H9 (cell line): ENCODE data around the gene ARL14EP. TPM values are rescaled to one million over a fixed set of nuclear protein-coding genes. Genes with fewer than 3 reads are reported as not detected.

Experiments
- DNase-seq: peaks from one replicate; pipeline ENCODE4 v3.0.0-alpha.2; 2017
- H2AFZ ChIP-seq: one replicate; pipeline ENCODE4 v1.6.1; 2013; ENCODE audit warnings: mild to moderate bottlenecking, low read length, control low read depth, moderate library complexity
- H2AK5ac ChIP-seq: 2 replicates; pipeline ENCODE4 v1.6.1; 2013; ENCODE audit warnings: low read length, control low read depth, mixed read lengths; ENCODE audit not compliant: insufficient read length
- H2BK120ac ChIP-seq: one replicate; pipeline ENCODE4 v1.6.1; 2013; ENCODE audit warnings: low read depth, mild to moderate bottlenecking, low read length, control low read depth, inconsistent platforms; ENCODE audit not compliant: poor library complexity, severe bottlenecking
- H2BK12ac ChIP-seq: 2 replicates; pipeline ENCODE4 v1.6.1; 2013; ENCODE audit warnings: low read length, control low read depth, mixed read lengths, low read depth; ENCODE audit not compliant: insufficient read length
- H2BK15ac ChIP-seq: 2 replicates; pipeline ENCODE4 v1.6.1; 2013; ENCODE audit warnings: low read depth, low read length, control low read depth
- H2BK20ac ChIP-seq: one replicate; pipeline ENCODE4 v1.6.1; 2013; ENCODE audit warnings: low read depth, mild to moderate bottlenecking, low read length, control low read depth, inconsistent platforms; ENCODE audit not compliant: poor library complexity, severe bottlenecking
- H2BK5ac ChIP-seq: 2 replicates; pipeline ENCODE4 v1.6.1; 2013; ENCODE audit warnings: low read length, control low read depth, mixed read lengths; ENCODE audit not compliant: insufficient read length
- H3K14ac ChIP-seq: 2 replicates; pipeline ENCODE4 v1.6.1; 2013; ENCODE audit warnings: low read length, control low read depth; ENCODE audit not compliant: insufficient read depth
- H3K18ac ChIP-seq: 2 replicates; pipeline ENCODE4 v1.6.1; 2013; ENCODE audit warnings: low read depth, mild to moderate bottlenecking, mixed read lengths, low read length, control low read depth; ENCODE audit not compliant: insufficient read length
- H3K23ac ChIP-seq: 2 replicates; pipeline ENCODE4 v1.6.1; 2013; ENCODE audit warnings: low read length, control low read depth, mixed read lengths, low read depth; ENCODE audit not compliant: insufficient read length
- H3K23me2 ChIP-seq: 2 replicates; pipeline ENCODE4 v1.6.1; 2013; ENCODE audit warnings: low read depth, mild to moderate bottlenecking, mixed read lengths, low read length, control low read depth; ENCODE audit not compliant: insufficient read length, poor library complexity, severe bottlenecking
- H3K27ac ChIP-seq: 2 replicates; pipeline ENCODE4 v1.5.1; 2013; ENCODE audit warnings: low read length, control low read depth, mixed read lengths, low read depth; ENCODE audit not compliant: insufficient read length
- H3K27me3 ChIP-seq: 2 replicates; pipeline ENCODE4 v1.6.1; 2013; ENCODE audit warnings: low read length, control low read depth, inconsistent platforms; ENCODE audit not compliant: insufficient read depth
- H3K4ac ChIP-seq: 2 replicates; pipeline ENCODE4 v1.6.1; 2013; ENCODE audit warnings: low read depth, mild to moderate bottlenecking, control low read depth, inconsistent platforms, low read length, moderate library complexity
- H3K4me1 ChIP-seq: 2 replicates; pipeline ENCODE4 v1.6.1; 2013; ENCODE audit warnings: low read length, control low read depth, inconsistent platforms; ENCODE audit not compliant: insufficient read depth
- H3K4me2 ChIP-seq: 2 replicates; pipeline ENCODE4 v1.6.1; 2013; ENCODE audit warnings: low read length, control low read depth, mixed read lengths; ENCODE audit not compliant: insufficient read length, insufficient read depth
- H3K56ac ChIP-seq: 2 replicates; pipeline ENCODE4 v1.6.1; 2013; ENCODE audit warnings: low read depth, mild to moderate bottlenecking, mixed read lengths, low read length, control low read depth; ENCODE audit not compliant: insufficient read length
- H3K79me1 ChIP-seq: 2 replicates; pipeline ENCODE4 v1.6.1; 2013; ENCODE audit warnings: low read depth, mild to moderate bottlenecking, moderate library complexity, low read length, control low read depth, inconsistent platforms; ENCODE audit not compliant: insufficient read depth, poor library complexity, severe bottlenecking
- H3K79me2 ChIP-seq: 2 replicates; pipeline ENCODE4 v1.6.1; 2013; ENCODE audit warnings: low read length, control low read depth, inconsistent platforms; ENCODE audit not compliant: insufficient read depth
- H3K9ac ChIP-seq: 2 replicates; pipeline ENCODE4 v1.6.1; 2013; ENCODE audit warnings: low read length, control low read depth, mixed read lengths; ENCODE audit not compliant: insufficient read length; ENCODE audit errors: extremely low read depth
- H3K9me3 ChIP-seq: one replicate; pipeline ENCODE4 v1.6.1; 2013; ENCODE audit warnings: low read depth, low read length, inconsistent platforms; ENCODE audit not compliant: control insufficient read depth
- H3T11ph ChIP-seq: one replicate; pipeline ENCODE4 v1.6.1; 2013; ENCODE audit warnings: mild to moderate bottlenecking, low read length, control low read depth, inconsistent platforms
- H4K20me1 ChIP-seq: one replicate; pipeline ENCODE4 v1.6.1; 2013; ENCODE audit not compliant: control insufficient read depth, insufficient read length, insufficient read depth
- H4K5ac ChIP-seq: 2 replicates; pipeline ENCODE4 v1.6.1; 2013; ENCODE audit warnings: low read depth, mild to moderate bottlenecking, mixed read lengths, low read length, control low read depth; ENCODE audit not compliant: insufficient read length
- H4K8ac ChIP-seq: replicated peaks from 2 replicates; pipeline ENCODE4 v1.6.1; 2013; ENCODE audit warnings: low read length, control low read depth, mixed read lengths, low read depth; ENCODE audit not compliant: insufficient read length
- H4K91ac ChIP-seq: 2 replicates; pipeline ENCODE4 v1.6.1; 2013; ENCODE audit warnings: low read depth, mild to moderate bottlenecking, moderate library complexity, mixed read lengths, low read length, control low read depth; ENCODE audit not compliant: insufficient read length
- H3K27ac Mint-ChIP-seq, 3 experiments: 2 replicates in 2 of 3; 3 replicates in 1 of 3; pipeline ENCODE4 v1.8.0; 2020 to 2021; ENCODE audit warnings: mixed read lengths in 3 of 3, mild to moderate bottlenecking in 1 of 3, moderate library complexity in 1 of 3
- H3K27me3 Mint-ChIP-seq: 2 replicates; pipeline ENCODE4 v1.8.0; 2021; ENCODE audit warnings: low read depth, mild to moderate bottlenecking, moderate library complexity, mixed read lengths
- H3K36me3 Mint-ChIP-seq, 3 experiments: 2 replicates in 2 of 3; 3 replicates in 1 of 3; pipeline ENCODE4 v1.8.0; 2020 to 2021; ENCODE audit warnings: low read depth in 3 of 3, mixed read lengths in 3 of 3; ENCODE audit not compliant: insufficient read depth in 1 of 3
- H3K4me1 Mint-ChIP-seq, 2 experiments: 2 replicates each; pipeline ENCODE4 v1.8.0; 2020; ENCODE audit warnings: mixed read lengths in 2 of 2
- H3K4me3 Mint-ChIP-seq, 2 experiments: 2 replicates in 1 of 2; 3 replicates in 1 of 2; pipeline ENCODE4 v1.8.0; 2020 to 2021; ENCODE audit warnings: mild to moderate bottlenecking in 2 of 2, mixed read lengths in 2 of 2, moderate library complexity in 1 of 2
- H3K9me3 Mint-ChIP-seq, 2 experiments: 2 replicates in 1 of 2; 3 replicates in 1 of 2; pipeline ENCODE4 v1.8.0; 2020; ENCODE audit warnings: mild to moderate bottlenecking in 2 of 2, mixed read lengths in 2 of 2, moderate library complexity in 1 of 2
- CTCF ChIP-seq: fragments of 200-600 bp; sonication (generic); conservative IDR thresholded peaks from 3 replicates; pipeline ENCODE4 v1.8.0; 2021; ENCODE audit warnings: antibody characterized with exemption, mild to moderate bottlenecking
- WGBS: extraction: QIAGEN DNeasy Blood & Tissue Kit; methylation state at CpG from one replicate; pipeline ENCODE4 v1.1.7; 2013; ENCODE audit warnings: missing lambda C conversion rate, low lambda C conversion rate, mixed read lengths; ENCODE audit not compliant: insufficient read length; ENCODE audit errors: extremely low coverage; 5-methylcytosine and 5-hydroxymethylcytosine counted together
- total RNA-seq: library from RNA; stranded (reverse); gene quantifications from 2 replicates; pipeline ENCODE4 v1.2.1, GENCODE V29; 2021

Gene ARL14EP
- total RNA-seq, 1 experiment from 2014 or later, result 20.9 TPM

DNA sequence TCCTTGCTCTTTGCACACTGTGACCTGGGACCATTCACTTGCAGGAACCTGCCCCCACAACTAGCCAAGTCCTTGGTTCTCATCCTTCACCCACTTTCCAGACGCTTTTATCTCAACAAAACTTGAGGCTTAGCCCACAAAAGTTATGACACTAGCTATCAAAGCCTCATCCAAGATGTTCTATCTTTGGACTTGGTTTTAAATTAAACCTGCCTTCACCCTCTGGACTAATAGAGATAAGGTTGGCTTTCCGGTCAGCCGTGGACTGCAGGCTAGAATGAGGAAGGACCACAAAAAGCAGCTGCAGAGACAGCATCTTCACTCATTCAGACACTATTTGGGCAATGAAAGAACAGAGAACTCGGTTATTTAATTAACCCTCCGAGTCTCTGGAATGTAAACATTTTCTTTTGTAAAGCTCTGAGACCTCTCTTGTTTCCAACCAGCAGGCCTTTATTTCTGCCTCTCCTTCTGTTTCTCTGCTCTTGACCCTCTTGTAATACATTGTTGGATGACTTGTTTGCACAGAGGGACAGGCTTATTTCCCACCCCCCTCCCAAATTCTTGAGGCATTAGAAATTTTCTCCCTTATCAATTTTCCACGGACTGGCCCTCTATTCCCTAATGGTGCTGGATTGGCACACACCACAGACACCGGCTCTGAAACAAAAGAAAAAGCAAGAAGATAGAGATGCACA is 41.4 kb downstream of the ARL14EP start:
- H3K9ac ChIP-seq, result no peak overlapping the region
- Mint-ChIP-seq H3K4me1 (peaks cover 13 to 18% of the 10 kb centered on the region in 2 experiments), H3K27me3 (no peaks in the 10 kb centered on the region; the same call in 1 of the 2 replicates), H3K4me3 (no peak overlapping the region), H3K27ac (peak overlapping the region in 1 of 3 experiments; percentile 27; a peak in 3 of 7 replicates), H3K9me3 (peaks cover 0 to 2% of the 10 kb centered on the region in 2 experiments; a peak in 1 of 5 replicates), H3K36me3 (0 out of 7 replicates have a peak, but pooled peaks cover 0 to 3% (median 0%) of the 10 kb centered on the region in 3 experiments)
- no peak overlapping the region for H2BK5ac ChIP-seq
- no peak overlapping the region for H3K14ac ChIP-seq
- no peak overlapping the region for H3K4me2 ChIP-seq
- H2BK12ac ChIP-seq, result no peak overlapping the region
- no peaks in the 10 kb centered on the region for H3K23me2 ChIP-seq
- H2BK15ac ChIP-seq, result no peak overlapping the region
- H3K56ac ChIP-seq, result no peak overlapping the region
- no peak overlapping the region for H2AFZ ChIP-seq
- no peaks in the 10 kb centered on the region for H3K4me1 ChIP-seq
- H4K8ac ChIP-seq, result no peak overlapping the region
- H3K79me1 ChIP-seq, result no peaks in the 10 kb centered on the region
- no peak overlapping the region for H3K18ac ChIP-seq
- no peaks in the 10 kb centered on the region for H4K20me1 ChIP-seq
- no peak overlapping the region for H3K27ac ChIP-seq
- H3T11ph ChIP-seq, result no peak overlapping the region
- no peak overlapping the region for H3K23ac ChIP-seq
- no peaks in the 10 kb centered on the region for H3K9me3 ChIP-seq
- H3K79me2 ChIP-seq, result no peaks in the 10 kb centered on the region
- H3K27me3 ChIP-seq, result no peaks in the 10 kb centered on the region
- no CpG with 5 or more reads among the region's 7 CpGs for WGBS
- H4K91ac ChIP-seq, result no peak overlapping the region
- H2BK120ac ChIP-seq, result no peak overlapping the region
- TF ChIP-seq CTCF, result no peak
- H2AK5ac ChIP-seq, result no peak overlapping the region
- no peak overlapping the region for H2BK20ac ChIP-seq
- no peak overlapping the region for H3K4ac ChIP-seq
- no peak for DNase-seq
- H4K5ac ChIP-seq, result no peak overlapping the region
